Myocyte (in vitro differentiated cells): ENCODE results near the gene NSMCE1. TPM values are rescaled to one million over a fixed set of nuclear protein-coding genes. Genes with fewer than 3 reads are reported as not detected.

Source experiments
- DNase-seq: peaks from one replicate; pipeline ENCODE4 v3.0.0-alpha.2; 2012; ENCODE audit warnings: low read depth
- total RNA-seq: library from RNA; depleted of rRNA; stranded (reverse); fragments of >200 nt; gene quantifications from 2 replicates; pipeline ENCODE4 v1.2.3, GENCODE V29; 2014

Gene NSMCE1
- total RNA-seq, 1 donor from 2014 or later, result 46.6 TPM

DNA sequence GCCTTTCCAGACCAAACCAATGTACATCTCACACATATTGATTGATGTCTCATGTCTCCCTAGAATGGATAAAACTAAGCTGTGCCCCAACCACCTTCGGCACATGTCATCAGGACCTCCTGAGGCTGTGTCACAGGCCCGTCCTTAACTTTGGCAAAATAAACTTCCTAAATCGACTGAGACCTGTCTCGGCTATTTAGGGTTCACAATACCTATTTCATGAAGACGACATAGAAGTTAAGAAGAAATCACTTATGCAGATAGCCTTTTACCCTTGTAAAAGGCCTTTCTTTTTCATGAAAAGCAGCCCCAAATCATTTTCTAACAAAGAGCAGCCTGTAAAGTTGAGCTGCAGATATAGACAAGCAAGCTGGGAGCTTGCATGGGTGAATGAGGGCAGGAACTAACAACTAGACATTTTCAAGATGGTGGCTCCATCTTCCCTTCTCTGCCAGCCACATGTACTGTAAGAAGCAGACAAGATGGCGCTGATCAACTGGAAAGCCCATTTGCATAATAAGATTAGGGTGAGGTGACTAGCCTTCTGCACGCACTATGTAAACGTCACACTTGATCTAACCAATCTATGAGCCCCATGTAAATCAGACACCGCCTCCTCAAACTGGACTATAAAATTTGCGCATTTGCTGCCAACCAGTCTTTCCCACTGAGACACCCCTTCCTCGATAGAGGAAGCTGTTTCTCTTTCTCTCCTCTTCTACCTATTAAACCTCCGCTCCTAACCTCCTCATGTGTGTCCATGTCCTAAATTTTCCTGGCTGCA, 69.9 kb downstream of the NSMCE1 start:
- DNase-seq, result no peak

DNA sequence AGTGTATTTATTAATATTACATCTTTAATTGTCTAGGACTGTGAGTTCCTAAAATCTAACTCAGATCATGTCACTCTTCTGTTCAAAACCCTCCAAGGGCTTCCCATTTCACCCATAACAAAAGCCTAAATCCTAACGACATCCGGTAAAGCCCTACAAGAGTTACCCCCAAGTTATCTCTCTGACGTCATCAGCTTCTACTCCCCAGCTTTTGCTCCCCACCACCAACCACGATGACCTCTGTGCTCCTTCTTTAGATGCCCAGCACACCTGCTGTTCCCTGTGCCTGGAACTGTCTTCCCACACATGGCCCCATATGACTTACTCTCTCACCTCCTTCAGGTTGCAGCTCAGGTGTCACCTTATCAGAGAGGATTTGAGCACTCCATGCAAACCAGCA, 71.6 kb downstream of the NSMCE1 start:
- DNase-seq, result no peak

DNA sequence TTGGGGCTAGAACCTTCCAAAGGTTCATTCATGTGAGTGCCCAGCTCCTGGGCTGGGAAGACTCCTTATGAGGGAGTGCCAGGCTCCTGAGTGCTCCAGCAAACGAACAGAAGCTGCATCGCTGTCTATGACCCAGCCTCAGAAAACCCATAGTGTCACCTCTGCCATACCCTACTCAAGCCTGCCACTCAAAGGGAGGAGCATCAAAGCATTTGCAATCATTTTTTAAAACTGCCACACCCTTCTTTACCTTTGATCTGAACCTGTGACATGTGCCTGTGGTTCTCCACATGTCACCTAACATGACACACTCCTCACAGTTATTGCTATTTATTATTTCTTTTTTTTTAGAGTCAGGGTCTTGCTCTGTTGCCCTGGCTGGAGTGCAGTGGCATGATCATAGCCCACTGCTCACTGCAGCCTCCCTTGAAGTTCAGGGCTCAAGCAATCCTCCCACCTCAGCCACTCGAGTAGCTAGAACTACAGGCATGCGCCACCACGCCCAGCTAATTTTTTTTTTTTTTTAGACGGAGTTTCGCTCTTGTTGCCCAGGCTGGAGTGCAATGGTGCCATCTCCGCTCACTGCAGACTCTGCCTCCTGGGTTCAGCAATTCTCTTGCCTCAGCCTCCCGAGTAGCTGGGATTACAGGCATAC, 72.5 kb downstream of the NSMCE1 start:
- no peak for DNase-seq

DNA sequence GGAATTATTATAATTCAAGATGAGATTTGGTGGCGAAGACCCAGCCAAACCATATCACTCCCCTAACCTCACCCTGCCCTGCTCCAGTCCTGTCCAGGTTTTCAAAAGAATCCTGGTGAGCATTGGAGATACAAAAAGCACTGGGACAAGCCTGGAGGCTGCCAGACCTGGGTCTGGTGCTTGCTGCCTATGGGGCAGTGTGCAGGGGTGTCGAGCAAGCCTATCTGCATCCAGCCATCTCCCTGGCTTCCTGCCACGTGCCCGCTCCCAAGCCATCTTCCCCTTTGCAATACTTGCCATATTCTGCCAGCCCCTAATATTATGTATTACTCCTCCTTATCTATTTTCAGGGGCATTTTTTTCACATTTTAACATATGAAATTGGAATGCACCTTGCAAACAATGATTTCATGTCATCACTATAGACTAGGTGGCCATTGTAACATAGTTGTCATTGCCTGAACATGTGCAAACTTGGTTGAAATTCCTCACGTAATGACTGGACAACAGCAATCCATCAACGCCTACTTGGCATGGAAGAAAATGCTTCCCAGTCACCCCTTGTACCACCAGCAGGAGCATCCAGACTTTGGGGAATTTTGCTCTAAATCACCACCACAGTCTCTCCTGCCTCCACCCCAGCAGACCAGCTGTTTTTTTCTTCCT, 73.4 kb downstream of the NSMCE1 start:
- no peak for DNase-seq

DNA sequence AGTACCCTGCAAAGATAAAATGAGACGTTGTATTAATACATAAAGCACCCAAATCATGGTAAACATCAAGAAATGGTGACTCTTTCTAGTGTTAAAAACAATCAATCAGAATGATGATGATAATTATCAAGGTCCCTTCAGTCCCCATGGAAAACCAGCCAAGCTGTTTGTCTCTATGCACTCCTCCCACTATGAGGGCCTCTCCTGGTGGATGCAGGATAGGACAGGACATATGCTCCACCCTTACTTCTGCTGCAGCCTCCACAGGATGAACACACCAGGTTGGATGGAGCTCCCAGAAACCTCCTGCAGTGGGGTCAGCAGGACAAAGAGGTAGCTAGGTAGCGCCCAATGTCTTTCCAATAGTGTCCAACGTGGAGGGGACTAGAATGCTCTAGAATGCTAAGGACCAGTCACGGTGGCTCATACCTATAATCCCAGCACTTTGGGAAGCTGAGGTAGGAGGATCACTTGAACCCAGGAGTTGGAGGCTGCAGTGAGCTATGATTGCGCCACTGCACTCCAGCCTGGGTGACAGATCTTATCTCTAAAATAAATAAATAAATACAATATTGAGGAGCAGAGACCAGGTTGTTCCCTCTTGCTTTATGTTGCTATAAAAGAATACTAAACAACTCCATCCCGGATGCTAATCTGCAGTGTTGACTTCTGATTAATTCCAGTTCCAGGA, 75.1 kb downstream of the NSMCE1 start:
- no peak for DNase-seq

DNA sequence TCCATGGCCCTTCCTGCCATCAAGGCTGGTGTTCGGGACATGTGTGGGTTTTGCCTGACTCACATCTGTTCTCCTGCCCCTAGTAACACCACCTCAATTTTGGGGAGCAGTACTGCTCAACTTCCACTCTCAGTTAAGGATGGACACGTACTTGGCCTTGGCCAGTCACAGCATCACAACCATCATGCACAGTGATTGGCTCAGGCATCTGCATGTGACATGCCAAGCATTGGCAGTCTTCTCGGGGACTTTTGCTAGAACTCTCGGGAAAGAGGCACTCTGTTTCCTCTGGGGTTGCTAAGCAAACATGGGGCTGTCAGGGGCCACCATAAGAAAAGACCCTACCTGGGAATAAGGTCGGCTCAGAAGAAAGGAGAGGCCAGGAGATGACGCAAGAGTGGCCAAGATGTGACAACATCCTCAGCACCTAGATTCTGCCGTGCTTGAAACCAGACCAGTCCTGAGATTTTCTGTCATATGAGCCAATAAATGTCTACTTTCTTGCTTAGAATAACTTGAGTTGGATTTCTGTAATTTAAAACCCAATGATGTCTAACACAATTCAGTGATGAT, 77.1 kb downstream of the NSMCE1 start:
- DNase-seq, result no peak

DNA sequence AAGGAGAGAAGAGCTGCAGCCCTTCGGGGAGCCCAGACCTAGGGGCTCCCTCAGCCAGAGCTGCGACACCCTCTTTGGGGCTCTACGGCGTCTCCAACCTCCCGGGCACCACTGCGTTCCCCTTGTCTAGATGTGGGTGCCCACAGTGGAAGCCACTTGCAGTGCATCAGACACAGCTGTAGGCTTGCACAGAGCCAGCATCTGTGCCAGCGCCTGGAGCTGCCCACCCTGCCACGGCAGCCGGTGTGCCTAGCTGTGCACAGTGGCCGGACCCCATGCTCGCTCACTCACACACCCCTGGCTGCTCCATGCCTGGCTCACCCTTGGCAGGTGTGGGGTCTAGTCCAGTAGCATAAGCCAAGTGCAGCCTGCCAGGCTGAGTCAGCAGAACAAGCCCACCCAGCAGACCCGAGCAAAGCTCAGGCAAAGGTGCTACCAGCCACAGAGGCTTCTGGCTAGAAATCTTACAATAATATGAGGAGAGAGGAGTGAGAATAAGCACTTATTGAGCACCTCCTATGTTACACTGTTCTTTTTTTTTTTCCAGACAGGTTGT, 78.2 kb downstream of the NSMCE1 start:
- no peak for DNase-seq

DNA sequence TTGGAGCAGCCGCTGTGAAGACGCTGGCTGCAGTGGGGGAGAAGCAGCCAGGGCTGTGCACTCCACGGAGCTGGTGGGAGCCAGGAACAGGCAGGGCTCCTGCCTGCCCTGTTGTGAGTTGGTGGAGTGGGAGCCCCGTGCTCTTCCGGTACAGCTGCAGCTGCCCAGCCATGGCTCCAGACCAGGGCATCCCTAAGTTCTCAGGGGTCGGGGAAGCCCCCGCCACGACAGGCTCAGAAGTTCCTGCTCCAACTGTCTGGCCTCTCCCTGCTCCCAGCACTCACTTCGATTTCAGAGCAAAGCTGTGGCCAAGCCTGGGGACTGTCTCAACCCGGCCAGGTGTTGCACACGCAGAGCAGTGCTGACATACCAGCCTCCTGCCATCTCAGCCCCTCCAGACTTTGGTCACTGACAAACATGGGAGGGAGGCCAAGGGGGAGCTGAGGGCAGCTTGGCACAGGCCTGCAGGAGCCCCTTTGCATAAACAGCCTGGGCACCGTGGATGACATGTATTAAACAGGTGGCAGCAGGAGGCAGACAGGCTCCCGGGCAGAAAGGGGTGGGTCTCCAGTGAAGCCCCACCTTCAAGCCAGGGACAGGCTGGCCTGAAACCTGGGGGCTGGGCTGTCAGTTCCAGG, 79.1 kb downstream of the NSMCE1 start:
- peak; percentile 53 for DNase-seq

DNA sequence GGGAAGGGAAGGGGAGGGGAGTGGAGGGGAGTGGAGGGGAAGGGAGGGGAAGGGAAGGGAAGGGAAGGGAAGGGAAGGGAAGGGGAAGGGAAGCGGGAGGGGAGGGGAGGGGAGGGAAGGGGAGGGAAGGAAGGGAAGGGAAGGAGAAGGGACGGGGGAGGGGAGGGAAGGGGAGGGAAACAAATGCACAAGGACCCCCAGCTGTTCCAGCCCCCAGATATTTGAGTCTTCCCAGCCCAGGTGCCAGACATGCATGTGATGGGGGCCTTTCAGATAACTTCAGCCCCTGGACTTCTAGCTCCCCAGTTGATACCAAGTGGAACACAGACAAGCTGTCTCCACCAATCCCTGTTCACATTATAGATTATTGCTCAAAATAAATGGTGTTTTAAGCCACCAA, 79.9 kb downstream of the NSMCE1 start:
- no peak for DNase-seq

DNA sequence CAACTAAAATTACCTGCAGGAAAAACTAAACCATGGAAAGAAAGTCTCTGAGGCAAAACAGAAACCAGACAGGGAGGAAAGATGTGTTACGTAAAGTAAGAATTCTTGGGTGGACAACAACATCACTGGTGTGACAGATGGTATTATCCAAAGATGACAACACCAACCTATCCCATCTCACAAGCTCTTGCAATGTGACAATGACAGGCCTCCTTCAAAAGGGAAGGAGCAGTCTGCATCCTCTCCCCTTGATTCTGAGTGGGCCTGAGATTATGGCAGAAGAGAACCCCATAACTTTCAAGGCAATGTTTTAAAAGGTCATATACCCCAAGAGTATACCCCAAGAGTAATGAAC, 82.8 kb downstream of the NSMCE1 start:
- no peak for DNase-seq

DNA sequence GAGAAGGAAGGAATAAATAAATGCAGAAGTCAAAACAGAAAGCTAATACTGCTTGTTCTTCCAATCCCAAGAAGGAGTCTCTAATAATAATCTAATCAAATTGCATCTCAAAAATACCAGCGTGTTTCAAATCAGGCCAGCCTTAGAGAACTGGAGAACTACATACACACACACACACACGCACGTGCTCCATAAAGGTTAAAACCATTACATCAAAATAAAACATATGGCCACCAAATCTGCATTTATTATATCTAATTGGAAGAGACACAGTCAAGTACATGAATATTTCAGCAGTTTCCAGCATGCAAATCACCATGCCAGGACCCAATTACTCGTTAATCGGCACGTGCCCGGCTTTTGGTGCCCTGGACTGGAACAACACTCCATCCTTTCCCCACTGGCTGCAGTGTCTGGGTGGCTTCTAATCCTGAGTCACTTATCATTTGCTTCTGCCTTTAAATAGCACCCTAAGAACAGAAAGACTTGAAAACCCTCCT, 85.6 kb downstream of the NSMCE1 start:
- no peak for DNase-seq

DNA sequence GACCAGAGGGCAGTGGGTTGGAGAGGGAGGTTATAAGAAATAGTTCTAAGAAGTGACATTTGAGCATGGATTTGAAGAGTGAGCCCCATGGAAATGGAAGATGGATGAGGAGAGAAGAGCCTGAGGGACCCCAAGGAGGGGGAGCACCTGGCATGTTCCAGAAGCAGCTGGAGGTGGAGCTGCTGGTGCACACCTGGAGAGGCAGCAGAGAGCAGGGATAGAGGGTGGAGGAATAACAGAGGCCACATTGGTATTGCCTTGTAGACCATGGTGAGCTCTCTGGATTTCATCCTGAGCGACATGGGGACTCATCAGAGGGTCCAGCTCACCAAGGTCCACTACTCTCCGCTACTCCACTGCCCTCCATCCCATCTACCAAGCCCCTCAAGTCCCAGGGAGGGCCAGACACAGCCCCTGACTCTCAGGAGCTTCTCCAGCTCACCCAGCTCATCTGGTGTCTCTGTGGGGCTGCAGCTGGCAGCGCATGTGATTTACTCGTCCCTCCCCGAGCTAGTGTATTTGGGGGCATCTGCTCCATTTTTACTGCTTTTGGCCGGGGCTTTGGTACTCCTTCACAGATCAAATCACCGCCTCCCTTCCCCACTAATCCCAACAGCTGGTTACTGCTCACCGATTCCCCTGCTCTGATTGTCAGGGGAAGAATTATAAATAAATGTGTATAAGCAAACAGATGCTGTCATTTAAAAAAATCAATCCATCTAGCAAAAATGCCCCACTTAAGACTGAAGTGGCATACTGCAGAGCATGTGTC, 87.4 kb downstream of the NSMCE1 start:
- no peak for DNase-seq

DNA sequence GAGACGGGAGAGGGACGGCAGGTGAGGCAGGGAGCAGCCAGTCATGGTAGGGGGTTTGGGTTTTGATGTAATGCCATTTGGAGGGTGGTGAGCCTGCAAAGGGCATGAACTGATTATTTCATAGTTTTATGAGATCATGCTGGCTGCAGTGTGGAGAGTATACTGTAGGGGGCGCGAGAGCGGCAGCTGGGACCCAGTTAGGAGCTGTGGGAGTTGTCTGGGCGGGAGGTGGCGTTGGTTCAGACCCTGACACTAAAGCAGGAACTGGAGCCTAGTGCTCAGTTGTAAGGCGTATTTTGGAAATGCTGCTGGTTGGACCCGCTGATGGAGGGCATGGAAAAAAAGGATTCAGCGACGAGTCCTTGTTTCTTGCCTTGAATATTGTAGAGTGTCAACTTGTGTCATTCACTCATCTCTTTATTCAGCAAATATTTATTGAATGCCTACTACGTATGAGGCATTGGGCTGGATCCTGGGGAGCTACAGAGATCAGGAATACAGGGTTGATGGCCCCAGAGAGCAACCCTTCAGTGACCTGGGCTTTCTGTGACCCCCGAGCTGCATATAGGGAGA, 89.0 kb downstream of the NSMCE1 start:
- peak; percentile 70 for DNase-seq

DNA sequence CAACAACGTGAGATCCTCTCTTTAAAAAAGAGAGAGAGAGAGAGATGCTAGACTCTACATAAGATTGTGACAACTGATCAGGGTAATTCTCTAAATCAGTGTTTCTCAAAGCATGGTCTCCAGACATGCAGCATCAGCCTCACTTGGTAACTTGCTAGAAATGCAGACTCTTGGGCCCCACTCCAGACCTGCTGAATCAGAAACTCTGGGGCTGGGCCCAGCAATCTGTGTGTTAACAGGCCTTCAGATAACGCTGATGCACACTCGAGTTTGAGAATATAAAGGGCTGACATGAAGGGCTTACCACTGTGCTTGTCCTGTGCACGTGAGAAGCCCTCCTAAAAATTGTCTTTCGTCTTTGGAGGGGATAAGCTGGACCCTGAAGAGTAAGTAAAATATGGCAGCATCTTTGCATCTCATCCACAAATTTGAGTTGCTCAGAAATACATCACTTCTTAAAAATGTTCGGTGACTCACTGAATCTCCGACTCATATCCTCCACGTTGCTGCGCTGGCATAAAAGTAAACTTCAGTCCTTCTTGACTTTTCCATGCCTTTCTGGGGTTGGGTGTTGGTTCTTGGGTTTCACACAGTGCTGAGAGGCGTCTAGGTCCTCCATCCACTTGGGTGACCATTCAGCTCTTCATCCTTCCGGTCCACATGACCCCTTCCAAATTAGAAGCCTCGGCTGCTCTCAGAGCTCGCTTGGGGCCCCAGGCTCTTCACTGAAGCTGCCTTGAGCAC, 91.4 kb downstream of the NSMCE1 start:
- no peak for DNase-seq

DNA sequence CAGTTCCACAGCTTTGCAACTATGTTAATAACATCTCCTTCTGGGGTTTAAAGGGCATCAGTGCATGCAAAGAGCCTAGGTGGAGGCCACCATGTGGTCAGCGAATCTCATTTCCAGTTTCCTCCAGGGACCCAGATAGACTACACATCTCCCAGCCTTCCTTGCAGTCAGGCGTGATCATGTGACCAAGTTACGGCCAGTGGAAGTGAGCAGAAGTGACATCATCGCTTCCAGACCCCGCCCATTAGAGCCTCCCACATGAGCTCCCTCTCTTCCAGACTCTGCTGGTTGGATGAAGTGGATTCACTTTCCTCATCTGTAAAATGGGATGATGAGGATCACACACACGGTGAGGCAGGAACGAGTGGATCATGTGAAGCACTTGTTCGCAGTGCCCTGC, 92.7 kb downstream of the NSMCE1 start:
- no peak for DNase-seq
